Spleen (tissue), 11 donors: ENCODE measurements around the gene HK2. TPM values are rescaled to one million over a fixed set of nuclear protein-coding genes. Genes with fewer than 3 reads are reported as not detected.

Source experiments
- DNase-seq: peaks from one replicate; pipeline ENCODE4 v3.0.0-alpha.2; 2020
- H3K27ac ChIP-seq, 8 donors: fragments of 200-600 bp; sonication (generic) in 7 of 8; 1 replicate in 4 of 8; 2 replicates in 4 of 8; pipeline versions ENCODE4 v1.5.0 to v1.8.0; 2016 to 2021; ENCODE audit warnings: inconsistent platforms in 4 of 8, mild to moderate bottlenecking in 4 of 8, moderate library complexity in 1 of 8
- H3K27me3 ChIP-seq, 7 donors: fragments of 200-600 bp; sonication (generic) in 6 of 7; replicated peaks in 1 of 7; 1 replicate in 4 of 7; 2 replicates in 3 of 7; pipeline versions ENCODE4 v1.5.0 to v1.8.0; 2016 to 2021; ENCODE audit warnings: inconsistent platforms in 3 of 7, mild to moderate bottlenecking in 1 of 7
- H3K36me3 ChIP-seq, 6 donors: fragments of 200-600 bp; sonication (generic) in 5 of 6; 1 replicate in 4 of 6; 2 replicates in 2 of 6; pipeline versions ENCODE4 v1.5.0 to v1.8.0; 2016 to 2021; ENCODE audit warnings: inconsistent platforms in 2 of 6
- H3K4me1 ChIP-seq, 6 donors: fragments of 200-600 bp; sonication (generic) in 5 of 6; 1 replicate in 3 of 6; 2 replicates in 3 of 6; pipeline versions ENCODE4 v1.5.0 to v1.8.0; 2016 to 2021; ENCODE audit warnings: inconsistent platforms in 3 of 6
- H3K4me3 ChIP-seq, 8 donors: fragments of 200-600 bp; sonication (generic) in 7 of 8; 1 replicate in 4 of 8; 2 replicates in 4 of 8; pipeline versions ENCODE4 v1.5.0 to v1.8.0; 2016 to 2021; ENCODE audit warnings: inconsistent platforms in 4 of 8, mild to moderate bottlenecking in 4 of 8, moderate library complexity in 2 of 8
- H3K9me3 ChIP-seq, 8 donors: fragments of 200-600 bp; sonication (generic) in 7 of 8; 1 replicate in 4 of 8; 2 replicates in 4 of 8; pipeline versions ENCODE4 v1.5.0 to v1.8.0; 2016 to 2021; ENCODE audit warnings: inconsistent platforms in 4 of 8
- CTCF ChIP-seq, 11 experiments: fragments of 200-600 bp in 7 of 11; fragments of 450-650 bp in 4 of 11; sonication (generic) in 4 of 11; IDR thresholded peaks in 8 of 11; conservative IDR thresholded peaks in 3 of 11; 1 replicate in 7 of 11; 2 replicates in 4 of 11; pipeline versions ENCODE4 v1.4.0 to v1.8.0; 2016 to 2021; ENCODE audit warnings: antibody characterized with exemption in 11 of 11, inconsistent platforms in 4 of 11, mild to moderate bottlenecking in 1 of 11
- POLR2A ChIP-seq, 3 donors: fragments of 450-650 bp; IDR thresholded peaks; one replicate each; pipeline ENCODE4 v1.5.1; 2017; ENCODE audit warnings: antibody characterized with exemption in 3 of 3, mild to moderate bottlenecking in 1 of 3
- POLR2AphosphoS5 ChIP-seq, 3 donors: sonication (generic); formaldehyde crosslinking; IDR thresholded peaks; one replicate each; pipeline ENCODE4 v1.5.1; 2017; ENCODE audit warnings: antibody characterized with exemption in 3 of 3
- WGBS, 5 donors: extraction: QIAGEN DNeasy Blood & Tissue Kit in 3 of 5; methylation state at CpG; one replicate each; pipeline versions ENCODE4 v1.1.5 to v1.1.7; 2013 to 2018; 5-methylcytosine and 5-hydroxymethylcytosine counted together
- intact Hi-C: fragments of 100-400 bp; cut with DNase I; formaldehyde crosslinking; loops from one replicate; pipeline ENCODE4 v1.15.0; 2023; ENCODE audit warnings: low total_unique reads
- polyA plus RNA-seq, 3 donors: library from polyadenylated mRNA; stranded (reverse); fragments of 200-250 nt; gene quantifications; one replicate each; pipeline ENCODE4 v1.2.1, GENCODE V29; 2013
- total RNA-seq, 7 donors: library from RNA; depleted of rRNA in 3 of 7; stranded (reverse); fragments of >200 nt in 3 of 7; fragmentation: NEBNext Ultra II Directional in 4 of 7; extraction: Animal tissue kit (Norgen Biotek cat#: 25700) in 4 of 7; gene quantifications; one replicate each; pipeline versions ENCODE4 v1.1.0 to v1.2.1, GENCODE V29; 2016 to 2021
- donor health status: healthy with polysubstance abuse.
- donor health status: DM: no; HTN: no; CAD: no; lungs with moderate emphysema.
- donor health status: DM: no; HTN: no; CAD: no.
- donor health status: Bipolar disorder and iron deficiency.
- donor health status: healthy.
- donor health status: DM: no; HTN: no; CAD: no.
- donor health status: DM: yes; HTN: yes; CAD: no.

Gene HK2
- total and polyA plus RNA-seq, 10 donors = 4.8 to 67.8 (median 16.1) TPM

GRCh38 chr2:74877781-74878433 lies 44.0 kb downstream of the HK2 start:
- DNase-seq = no peak
- H3K27me3 ChIP-seq = no peaks in the 10 kb centered on the region
- peaks cover 0 to 82% (median 49%) of the 10 kb centered on the region in 6 donors for H3K36me3 ChIP-seq
- H3K4me1 ChIP-seq = peaks cover 4 to 29% (median 15%) of the 10 kb centered on the region in 6 donors
- H3K4me3 ChIP-seq = no peak overlapping the region
- H3K27ac ChIP-seq = no peak overlapping the region
- 84 to 90% (median 85%) methylated on average over 4 of the region's 4 CpGs for WGBS, 5 donors
- TF ChIP-seq POLR2AphosphoS5 (IDR thresholded peaks at IDR 0.05) (no peak), POLR2A (IDR thresholded peaks at IDR 0.05) (no peak), CTCF (IDR thresholded peaks at IDR 0.05 in 8 of 11, conservative IDR thresholded peaks at IDR 0.05 in 3 of 11) (no peak)
- H3K9me3 ChIP-seq = no peaks in the 10 kb centered on the region
- intact Hi-C loops = loop anchor here (2.0 kb wide), 1 partner anchor 163 kb away; no protein-coding TSS in a partner anchor

GRCh38 chr2:74878551-74878950 lies 44.6 kb downstream of the HK2 start:
- Histone ChIP-seq H3K4me1 (peaks cover 4 to 31% (median 15%) of the 10 kb centered on the region in 6 donors), H3K9me3 (no peaks in the 10 kb centered on the region), H3K4me3 (no peak overlapping the region), H3K27me3 (no peaks in the 10 kb centered on the region), H3K36me3 (peaks cover 0 to 82% (median 55%) of the 10 kb centered on the region in 6 donors), H3K27ac (no peak overlapping the region)
- TF ChIP-seq POLR2AphosphoS5 (IDR thresholded peaks at IDR 0.05) (peak in 1 of 3 donors; percentile 39), CTCF (IDR thresholded peaks at IDR 0.05 in 8 of 11, conservative IDR thresholded peaks at IDR 0.05 in 3 of 11) (no peak)
- intact Hi-C loops = no loop called here
- WGBS, 5 donors = 95 to 98% (median 97%) methylated on average over 18 to 20 of the region's 20 CpGs
- no peak for DNase-seq

GRCh38 chr2:74880054-74880728 lies 46.3 kb downstream of the HK2 start:
- intact Hi-C loops = no loop called here
- DNase-seq = no peak
- H3K27ac ChIP-seq = no peak overlapping the region
- peaks cover 0 to 86% (median 65%) of the 10 kb centered on the region in 6 donors for H3K36me3 ChIP-seq
- TF ChIP-seq POLR2A (IDR thresholded peaks at IDR 0.05) (no peak), POLR2AphosphoS5 (IDR thresholded peaks at IDR 0.05) (peak in 1 of 3 donors; percentile 18)
- no peaks in the 10 kb centered on the region for H3K27me3 ChIP-seq
- peaks cover 4 to 34% (median 14%) of the 10 kb centered on the region in 6 donors for H3K4me1 ChIP-seq
- H3K4me3 ChIP-seq = no peak overlapping the region
- no peaks in the 10 kb centered on the region for H3K9me3 ChIP-seq
- 96 to 98% (median 97%) methylated on average over 18 to 24 of the region's 24 CpGs for WGBS, 5 donors

- H3K27ac ChIP-seq = no peak overlapping the region
- DNase-seq = no peak
- no peak overlapping the region for H3K4me3 ChIP-seq
- 83 to 91% (median 86%) methylated on average over 4 to 5 of the region's 5 CpGs for WGBS, 5 donors
- H3K4me1 ChIP-seq = peaks cover under 1 to 25% (median 4%) of the 10 kb centered on the region in 6 donors
- H3K36me3 ChIP-seq = peaks cover 0 to 96% (median 72%) of the 10 kb centered on the region in 6 donors
- intact Hi-C loops = no loop called here
- no peak for TF ChIP-seq CTCF (IDR thresholded peaks at IDR 0.05 in 8 of 11, conservative IDR thresholded peaks at IDR 0.05 in 3 of 11)
- no peak for TF ChIP-seq POLR2A (IDR thresholded peaks at IDR 0.05)
- TF ChIP-seq POLR2AphosphoS5 (IDR thresholded peaks at IDR 0.05) = no peak
- no peaks in the 10 kb centered on the region for H3K27me3 ChIP-seq
- no peaks in the 10 kb centered on the region for H3K9me3 ChIP-seq
Measured at GRCh38 chr2:74881176-74881575, 47.2 kb downstream of the HK2 start.
